Measurements from ENCODE around the gene STAT1. TPM values are rescaled to one million over a fixed set of nuclear protein-coding genes. Genes with fewer than 3 reads are reported as not detected.

Gene STAT1
- total RNA-seq, 1 donor from 2014 or later: 35.6 TPM

DNA sequence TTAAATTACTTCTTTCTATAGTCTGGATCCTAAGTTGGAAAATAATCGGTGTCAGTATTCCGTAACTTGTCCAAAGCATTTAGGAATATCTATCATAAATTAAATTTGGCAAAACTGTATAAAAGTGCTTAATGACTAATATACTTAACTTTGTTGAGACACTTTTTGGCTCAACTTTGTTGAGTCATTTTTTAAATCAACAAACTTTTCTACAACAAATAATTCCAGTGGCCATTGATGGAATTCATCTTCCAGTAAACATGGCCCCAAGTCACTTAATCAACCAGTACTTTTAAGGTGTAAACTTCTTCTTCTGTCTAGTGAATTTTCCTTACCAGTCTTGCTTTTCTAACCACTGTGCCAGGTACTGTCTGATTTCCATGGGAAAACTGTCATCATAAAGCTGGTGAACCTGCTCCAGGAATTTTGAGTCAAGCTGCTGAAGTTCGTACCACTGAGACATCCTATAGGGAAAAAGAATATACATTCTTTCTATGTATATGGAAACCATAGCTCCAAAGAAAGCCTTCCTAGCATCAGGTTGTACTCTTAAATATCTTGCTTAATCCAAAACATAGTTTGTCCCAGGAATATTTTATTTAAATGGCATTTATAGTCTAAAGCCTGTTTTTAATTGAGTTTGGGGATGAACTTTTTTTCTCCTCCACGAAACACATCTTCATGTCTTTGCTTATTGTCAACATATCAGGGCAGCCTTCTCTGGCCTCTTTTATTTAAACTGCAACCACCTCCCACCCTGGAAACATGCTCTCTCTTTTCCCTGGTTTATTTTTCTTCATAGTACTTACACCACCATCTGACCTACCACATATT lies 4.2 kb downstream of the STAT1 start:
- DNase-seq (ENCODE audit: extremely low spot score in 2 of 2): no peak
- Histone ChIP-seq H3K4me3 (no peak overlapping the region), H3K27ac (no peak overlapping the region), H3K27me3 (no peaks in the 10 kb centered on the region), H3K4me1 (peaks cover 31% of the 10 kb centered on the region), H3K36me3 (peaks cover 0 to 26% of the 10 kb centered on the region in 2 donors), H3K9me3 (no peaks in the 10 kb centered on the region)
- TF ChIP-seq, protein P1, sequence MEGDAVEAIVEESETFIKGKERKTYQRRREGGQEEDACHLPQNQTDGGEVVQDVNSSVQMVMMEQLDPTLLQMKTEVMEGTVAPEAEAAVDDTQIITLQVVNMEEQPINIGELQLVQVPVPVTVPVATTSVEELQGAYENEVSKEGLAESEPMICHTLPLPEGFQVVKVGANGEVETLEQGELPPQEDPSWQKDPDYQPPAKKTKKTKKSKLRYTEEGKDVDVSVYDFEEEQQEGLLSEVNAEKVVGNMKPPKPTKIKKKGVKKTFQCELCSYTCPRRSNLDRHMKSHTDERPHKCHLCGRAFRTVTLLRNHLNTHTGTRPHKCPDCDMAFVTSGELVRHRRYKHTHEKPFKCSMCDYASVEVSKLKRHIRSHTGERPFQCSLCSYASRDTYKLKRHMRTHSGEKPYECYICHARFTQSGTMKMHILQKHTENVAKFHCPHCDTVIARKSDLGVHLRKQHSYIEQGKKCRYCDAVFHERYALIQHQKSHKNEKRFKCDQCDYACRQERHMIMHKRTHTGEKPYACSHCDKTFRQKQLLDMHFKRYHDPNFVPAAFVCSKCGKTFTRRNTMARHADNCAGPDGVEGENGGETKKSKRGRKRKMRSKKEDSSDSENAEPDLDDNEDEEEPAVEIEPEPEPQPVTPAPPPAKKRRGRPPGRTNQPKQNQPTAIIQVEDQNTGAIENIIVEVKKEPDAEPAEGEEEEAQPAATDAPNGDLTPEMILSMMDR (IDR thresholded peaks at IDR 0.05): no peak
- no peak for TF ChIP-seq POLR2AphosphoS5 (IDR thresholded peaks at IDR 0.05; ENCODE audit: insufficient read depth in 1 of 2, low read depth in 1 of 2)
- no peak for TF ChIP-seq POLR2A (IDR thresholded peaks at IDR 0.05)
- intact Hi-C loops (cut with DNase I): no loop called here

GRCh38 chr2:191008286-191008685 lies 5.7 kb downstream of the STAT1 start:
- no peaks in the 10 kb centered on the region for H3K27me3 ChIP-seq
- TF ChIP-seq, protein P1 (IDR thresholded peaks at IDR 0.05): no peak
- no peak for TF ChIP-seq POLR2AphosphoS5 (IDR thresholded peaks at IDR 0.05; ENCODE audit: insufficient read depth in 1 of 2, low read depth in 1 of 2)
- TF ChIP-seq POLR2A (IDR thresholded peaks at IDR 0.05): no peak
- intact Hi-C loops (cut with DNase I): no loop called here

DNA sequence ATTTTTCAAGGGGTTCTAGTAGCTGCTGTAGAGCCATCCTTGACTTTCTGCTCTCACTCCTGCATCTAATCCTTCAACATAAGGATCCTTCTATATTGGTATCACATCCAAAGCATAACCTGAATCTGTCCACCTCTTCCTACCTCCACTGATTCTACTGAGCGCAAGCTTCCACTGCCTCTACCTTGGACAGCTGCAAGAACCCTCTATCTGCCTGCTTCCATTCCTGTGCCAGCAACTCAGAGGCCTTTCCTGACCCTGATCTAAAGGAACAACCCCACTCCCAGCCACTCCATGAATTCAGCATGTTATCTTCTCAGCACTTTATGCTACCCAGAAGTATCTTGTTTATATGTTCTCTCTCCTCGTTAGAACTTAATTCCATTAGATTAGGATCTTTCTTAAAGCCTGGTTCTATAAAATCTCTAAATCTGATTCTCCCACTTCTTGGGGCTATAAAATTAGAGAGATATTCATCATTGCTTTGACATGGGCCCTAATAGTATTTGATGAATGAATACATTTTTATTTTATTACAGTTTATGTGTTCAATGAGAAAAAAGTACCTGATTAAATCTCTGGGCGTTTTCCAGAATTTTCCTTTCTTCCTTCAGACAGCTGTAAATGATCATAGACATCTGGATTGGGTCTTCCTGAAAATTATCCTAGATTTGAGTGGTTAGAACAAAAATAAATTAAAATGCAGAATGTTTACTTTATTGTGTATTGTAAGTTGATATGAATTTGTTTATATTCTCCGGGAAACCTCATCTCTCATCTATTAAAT lies 6.8 kb downstream of the STAT1 start:
- intact Hi-C loops (cut with DNase I): no loop called here
- H3K4me3 ChIP-seq: no peak overlapping the region
- H3K9me3 ChIP-seq: no peaks in the 10 kb centered on the region
- H3K27me3 ChIP-seq: no peaks in the 10 kb centered on the region
- no peak for TF ChIP-seq POLR2AphosphoS5 (IDR thresholded peaks at IDR 0.05; ENCODE audit: insufficient read depth in 1 of 2, low read depth in 1 of 2)
- TF ChIP-seq, protein P1 (IDR thresholded peaks at IDR 0.05): no peak
- no peak for TF ChIP-seq POLR2A (IDR thresholded peaks at IDR 0.05)
- no peak for DNase-seq (ENCODE audit: extremely low spot score in 2 of 2)
- peaks cover 14% of the 10 kb centered on the region for H3K4me1 ChIP-seq
- H3K36me3 ChIP-seq: peaks cover 7 to 49% of the 10 kb centered on the region in 2 donors
- H3K27ac ChIP-seq: no peak overlapping the region

More at GRCh38 chr2:191008286-191008685, 5.7 kb downstream of the STAT1 start:
- H3K4me3 ChIP-seq: no peak overlapping the region
- no peaks in the 10 kb centered on the region for H3K9me3 ChIP-seq
- no peak for DNase-seq (ENCODE audit: extremely low spot score in 2 of 2)
- H3K4me1 ChIP-seq: peaks cover 25% of the 10 kb centered on the region
- peaks cover 2 to 40% of the 10 kb centered on the region in 2 donors for H3K36me3 ChIP-seq
- no peak overlapping the region for H3K27ac ChIP-seq

GRCh38 chr2:191006297-191006696 lies 7.7 kb downstream of the STAT1 start:
- Histone ChIP-seq H3K27ac (no peak overlapping the region), H3K4me3 (no peak overlapping the region), H3K36me3 (peaks cover 7 to 55% of the 10 kb centered on the region in 2 donors), H3K4me1 (peaks cover 5% of the 10 kb centered on the region), H3K9me3 (no peaks in the 10 kb centered on the region), H3K27me3 (no peaks in the 10 kb centered on the region)
- TF ChIP-seq, protein P1 (IDR thresholded peaks at IDR 0.05): no peak
- TF ChIP-seq POLR2A (IDR thresholded peaks at IDR 0.05) (no peak), POLR2AphosphoS5 (IDR thresholded peaks at IDR 0.05; ENCODE audit: insufficient read depth in 1 of 2, low read depth in 1 of 2) (no peak)
- intact Hi-C loops (cut with DNase I): no loop called here
- no peak for DNase-seq (ENCODE audit: extremely low spot score in 2 of 2)

Measured in vagina (tissue), 2 donors.